Body of pancreas (tissue), 4 donors: ENCODE results near the gene VSX1. TPM values are rescaled to one million over a fixed set of nuclear protein-coding genes. Genes with fewer than 3 reads are reported as not detected.

ENCODE experiments used
- ATAC-seq: fragments of 150-250 bp; one replicate; pipeline ENCODE4 v1.9.1; 2016
- DNase-seq, 4 donors: peaks; one replicate each; pipeline ENCODE4 v3.0.0-alpha.2; 2019
- H3K27ac ChIP-seq, 4 donors: fragments of 200-600 bp; sonication (generic); 1 replicate in 3 of 4; 2 replicates in 1 of 4; pipeline versions ENCODE4 v1.5.1 to v1.6.1; 2016 to 2019; ENCODE audit warnings: mild to moderate bottlenecking in 1 of 4, mixed read lengths in 1 of 4, moderate library complexity in 1 of 4
- H3K27me3 ChIP-seq, 2 donors: fragments of 200-600 bp; sonication (generic); one replicate each; pipeline ENCODE4 v1.6.0; 2016; ENCODE audit warnings: mild to moderate bottlenecking in 1 of 2
- H3K36me3 ChIP-seq, 2 donors: fragments of 200-600 bp; sonication (generic); replicated peaks in 1 of 2; 2 replicates each; pipeline ENCODE4 v1.5.1; 2016; ENCODE audit warnings: low read depth in 2 of 2; ENCODE audit not compliant: insufficient read depth in 1 of 2
- H3K4me1 ChIP-seq: fragments of 200-600 bp; sonication (generic); one replicate; pipeline ENCODE4 v1.6.0; 2016
- H3K4me3 ChIP-seq, 2 donors: fragments of 200-600 bp; sonication (generic); 1 replicate in 1 of 2; 2 replicates in 1 of 2; pipeline ENCODE4 v1.5.1; 2016 to 2019
- H3K9me3 ChIP-seq, 3 donors: fragments of 200-600 bp; sonication (generic); 1 replicate in 2 of 3; 2 replicates in 1 of 3; pipeline ENCODE4 v1.5.1; 2016
- POLR2A ChIP-seq, 3 donors: fragments of 450-650 bp; IDR thresholded peaks; one replicate each; pipeline ENCODE4 v1.6.1; 2016; ENCODE audit warnings: antibody characterized with exemption in 3 of 3, mild to moderate bottlenecking in 2 of 3
- WGBS, 2 donors: methylation state at CpG; one replicate each; pipeline ENCODE4 v1.1.5; 2017; 5-methylcytosine and 5-hydroxymethylcytosine counted together
- intact Hi-C: fragments of 100-400 bp; cut with DNase I; formaldehyde crosslinking; loops from one replicate; pipeline ENCODE4 v1.15.1; 2023
- total RNA-seq, 2 donors: library from RNA; depleted of rRNA; stranded (reverse); fragments of >200 nt; gene quantifications; one replicate each; pipeline ENCODE4 v1.1.0, GENCODE V29; 2016
- TF ChIP-seq, protein P1 (sequence below), 7 experiments: fragments of 450-650 bp in 4 of 7; fragments of 200-600 bp in 3 of 7; sonication (generic) in 3 of 7; IDR thresholded peaks; one replicate each; pipeline ENCODE4 v1.5.1; 2016 to 2019; ENCODE audit warnings: antibody characterized with exemption in 7 of 7

The VSX1 gene
- total RNA-seq, 2 donors from 2014 or later: 0.66 TPM; not detected in 1

DNA sequence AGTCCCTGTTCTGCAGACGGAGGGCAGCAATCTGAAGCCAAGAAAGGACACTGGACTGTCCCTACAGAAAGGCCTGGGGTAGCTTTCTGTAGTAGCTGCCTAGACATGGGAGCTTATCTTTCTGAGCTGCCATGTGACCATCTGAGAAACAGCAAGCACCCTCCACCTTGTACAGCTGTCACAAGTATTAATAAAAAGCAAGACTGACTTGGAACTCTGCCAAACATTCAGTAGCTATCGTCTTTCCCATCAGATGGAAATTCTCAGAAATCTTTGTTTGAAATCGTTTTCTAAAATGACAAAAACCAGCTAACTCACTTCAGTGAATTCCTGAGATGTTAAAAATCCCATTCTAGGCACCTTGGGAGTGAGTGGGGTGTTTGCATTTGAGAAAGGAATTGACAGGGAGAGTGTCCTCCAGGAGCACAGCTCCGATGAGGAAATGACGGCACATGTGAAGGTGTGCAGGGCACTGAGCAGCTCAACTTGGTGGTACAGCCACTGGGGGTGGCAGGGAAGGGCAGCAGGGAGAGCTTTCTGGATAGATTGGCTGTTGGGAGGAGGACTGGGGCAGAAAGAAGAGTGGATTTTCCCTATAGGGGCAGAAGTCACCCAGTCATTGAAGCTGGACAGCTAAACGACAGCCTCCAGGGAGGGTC is 48.5 kb downstream of the VSX1 start:
- H3K4me1 ChIP-seq: peaks cover 79% of the 10 kb centered on the region
- ATAC-seq: peak; percentile 33

DNA sequence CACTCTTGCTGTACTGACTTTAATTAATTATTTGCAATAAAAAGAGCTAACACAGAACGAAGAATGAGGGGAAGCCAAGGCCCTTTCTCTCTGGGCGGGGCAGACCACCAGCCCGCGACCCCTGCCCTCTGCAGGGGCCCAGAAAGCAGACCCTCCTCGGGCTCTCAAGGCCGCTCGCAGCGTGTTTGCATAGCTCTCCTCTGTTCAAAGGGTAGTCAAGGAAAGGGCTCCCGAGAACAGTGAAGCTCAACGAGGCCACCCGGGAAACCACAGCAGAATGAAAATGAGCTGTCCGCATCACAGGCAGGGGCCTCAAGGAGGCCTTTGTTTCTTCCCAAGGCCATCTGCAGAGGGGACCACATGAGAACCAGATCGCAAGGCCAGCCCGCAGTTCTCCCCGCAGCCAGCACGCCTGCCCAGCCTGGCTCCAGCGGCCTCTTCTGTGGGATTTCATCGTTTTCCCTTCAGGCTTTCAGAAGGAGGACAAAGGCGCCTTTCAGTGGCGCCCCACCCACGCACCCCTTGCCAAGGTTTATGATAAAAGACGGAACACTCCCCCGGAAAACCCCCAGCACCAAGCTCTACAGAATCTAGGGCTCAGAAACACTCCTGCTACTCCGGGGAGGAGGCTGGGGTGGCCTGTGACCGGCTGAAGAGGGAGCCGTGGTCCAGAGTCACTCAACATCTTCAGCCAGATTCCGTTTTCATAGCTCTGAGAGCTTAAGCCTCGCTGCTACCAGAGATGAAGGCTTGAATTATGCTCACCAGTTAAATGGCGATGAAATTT is 49.3 kb downstream of the VSX1 start:
- peak in 2 of 3 donors; percentile 45 to 54 for TF ChIP-seq POLR2A (IDR thresholded peaks at IDR 0.05)
- TF ChIP-seq, protein P1, sequence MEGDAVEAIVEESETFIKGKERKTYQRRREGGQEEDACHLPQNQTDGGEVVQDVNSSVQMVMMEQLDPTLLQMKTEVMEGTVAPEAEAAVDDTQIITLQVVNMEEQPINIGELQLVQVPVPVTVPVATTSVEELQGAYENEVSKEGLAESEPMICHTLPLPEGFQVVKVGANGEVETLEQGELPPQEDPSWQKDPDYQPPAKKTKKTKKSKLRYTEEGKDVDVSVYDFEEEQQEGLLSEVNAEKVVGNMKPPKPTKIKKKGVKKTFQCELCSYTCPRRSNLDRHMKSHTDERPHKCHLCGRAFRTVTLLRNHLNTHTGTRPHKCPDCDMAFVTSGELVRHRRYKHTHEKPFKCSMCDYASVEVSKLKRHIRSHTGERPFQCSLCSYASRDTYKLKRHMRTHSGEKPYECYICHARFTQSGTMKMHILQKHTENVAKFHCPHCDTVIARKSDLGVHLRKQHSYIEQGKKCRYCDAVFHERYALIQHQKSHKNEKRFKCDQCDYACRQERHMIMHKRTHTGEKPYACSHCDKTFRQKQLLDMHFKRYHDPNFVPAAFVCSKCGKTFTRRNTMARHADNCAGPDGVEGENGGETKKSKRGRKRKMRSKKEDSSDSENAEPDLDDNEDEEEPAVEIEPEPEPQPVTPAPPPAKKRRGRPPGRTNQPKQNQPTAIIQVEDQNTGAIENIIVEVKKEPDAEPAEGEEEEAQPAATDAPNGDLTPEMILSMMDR (IDR thresholded peaks at IDR 0.05): peak in 1 of 7 experiments; percentile 6
- Histone ChIP-seq H3K9me3 (no peaks in the 10 kb centered on the region), H3K27ac (peak overlapping the region; percentile 65 to 87 (median 80)), H3K4me3 (no peak overlapping the region), H3K4me1 (peaks cover 72% of the 10 kb centered on the region), H3K27me3 (no peaks in the 10 kb centered on the region), H3K36me3 (peaks cover 0 to 3% of the 10 kb centered on the region in 2 donors)
- intact Hi-C loops: no loop called here
- peak; percentile 89 for ATAC-seq
- WGBS, 2 donors: 34 to 48% methylated on average over 16 to 29 of the region's 29 CpGs
- peak; percentile 67 to 80 (median 72) for DNase-seq

More for the DNA sequence above, 48.5 kb downstream of the VSX1 start:
- H3K4me3 ChIP-seq: no peak overlapping the region
- WGBS, 2 donors: 19 to 24% methylated on average over 6 of the region's 6 CpGs
- no peaks in the 10 kb centered on the region for H3K27me3 ChIP-seq
- no peaks in the 10 kb centered on the region for H3K9me3 ChIP-seq
- DNase-seq: peak in 1 of 4 donors; percentile 16
- TF ChIP-seq, protein P1 (IDR thresholded peaks at IDR 0.05): no peak
- TF ChIP-seq POLR2A (IDR thresholded peaks at IDR 0.05): no peak
- intact Hi-C loops: no loop called here
- peaks cover 0 to 3% of the 10 kb centered on the region in 2 donors for H3K36me3 ChIP-seq
- H3K27ac ChIP-seq: peak overlapping the region; percentile 47 to 87 (median 80)

- intact Hi-C loops: no loop called here
- peak overlapping the region; percentile 65 to 87 (median 80) for H3K27ac ChIP-seq
- H3K4me3 ChIP-seq: no peak overlapping the region
- H3K27me3 ChIP-seq: no peaks in the 10 kb centered on the region
- no peak for DNase-seq
- peaks cover 0 to 3% of the 10 kb centered on the region in 2 donors for H3K36me3 ChIP-seq
- ATAC-seq: no peak
- no peaks in the 10 kb centered on the region for H3K9me3 ChIP-seq
- 67 to 93% methylated on average over 15 to 16 of the region's 16 CpGs for WGBS, 2 donors
- H3K4me1 ChIP-seq: peaks cover 66% of the 10 kb centered on the region
- no peak for TF ChIP-seq POLR2A (IDR thresholded peaks at IDR 0.05)
- TF ChIP-seq, protein P1 (IDR thresholded peaks at IDR 0.05): no peak
Measured at GRCh38 chr20:25032065-25032477, 49.9 kb downstream of the VSX1 start.

- 77 to 99% methylated on average over 3 of the region's 3 CpGs for WGBS, 2 donors
- intact Hi-C loops: no loop called here
- ATAC-seq (no peak), DNase-seq (no peak)
- Histone ChIP-seq H3K27ac (peak overlapping the region in 3 of 4 donors; percentile 78 to 87 (median 82)), H3K27me3 (no peaks in the 10 kb centered on the region), H3K4me1 (peaks cover 65% of the 10 kb centered on the region), H3K9me3 (no peaks in the 10 kb centered on the region), H3K36me3 (peaks cover 0 to 3% of the 10 kb centered on the region in 2 donors), H3K4me3 (no peak overlapping the region)
- TF ChIP-seq, protein P1 (IDR thresholded peaks at IDR 0.05): no peak
- TF ChIP-seq POLR2A (IDR thresholded peaks at IDR 0.05): no peak
Measured at GRCh38 chr20:25031241-25031640, 50.7 kb downstream of the VSX1 start.
